Liver (tissue), 3 donors: Measurements from ENCODE around the gene CYFIP2.

Experiments
- FOXA1 ChIP-seq: IDR thresholded peaks from 2 replicates; pipeline ENCODE4 v1.6.1; 2016; ENCODE audit warnings: antibody characterized with exemption
- GABPA ChIP-seq, 2 donors: IDR thresholded peaks in 1 of 2; conservative IDR thresholded peaks in 1 of 2; 2 replicates each; pipeline ENCODE4 v1.6.1; 2016; ENCODE audit warnings: antibody characterized with exemption in 2 of 2, mild to moderate bottlenecking in 1 of 2, moderate library complexity in 1 of 2
- RAD21 ChIP-seq, 2 donors: IDR thresholded peaks; 2 replicates each; pipeline ENCODE4 v1.6.1; 2016; ENCODE audit warnings: antibody characterized with exemption in 2 of 2, mild to moderate bottlenecking in 2 of 2
- SP1 ChIP-seq: IDR thresholded peaks from 2 replicates; pipeline ENCODE4 v1.6.1; 2018; ENCODE audit warnings: antibody characterized with exemption, mild to moderate bottlenecking
- TAF1 ChIP-seq: conservative IDR thresholded peaks from 2 replicates; pipeline ENCODE4 v1.6.1; 2016; ENCODE audit warnings: antibody characterized with exemption, mild to moderate bottlenecking
- YY1 ChIP-seq: IDR thresholded peaks from 2 replicates; pipeline ENCODE4 v1.6.1; 2016; ENCODE audit warnings: antibody characterized with exemption, mild to moderate bottlenecking
- TF ChIP-seq, protein P1 (sequence below): IDR thresholded peaks from 2 replicates; pipeline ENCODE4 v1.6.1; 2016; ENCODE audit warnings: antibody characterized with exemption, mild to moderate bottlenecking
- TF ChIP-seq, protein P2 (sequence below): fragments of 150-350 bp; IDR thresholded peaks from 2 replicates; pipeline ENCODE4 v1.5.1; 2017; ENCODE audit warnings: improper control_type of control experiment, low read depth, low read length; ENCODE audit not compliant: missing input control
- TF ChIP-seq, protein P3 (sequence below): IDR thresholded peaks from 2 replicates; pipeline ENCODE4 v1.6.1; 2016; ENCODE audit warnings: antibody characterized with exemption
- TF ChIP-seq, protein P4 (sequence below): IDR thresholded peaks from 2 replicates; pipeline ENCODE4 v1.6.1; 2016; ENCODE audit warnings: antibody characterized with exemption
- donor health status: healthy.
- donor health status: healthy.

DNA sequence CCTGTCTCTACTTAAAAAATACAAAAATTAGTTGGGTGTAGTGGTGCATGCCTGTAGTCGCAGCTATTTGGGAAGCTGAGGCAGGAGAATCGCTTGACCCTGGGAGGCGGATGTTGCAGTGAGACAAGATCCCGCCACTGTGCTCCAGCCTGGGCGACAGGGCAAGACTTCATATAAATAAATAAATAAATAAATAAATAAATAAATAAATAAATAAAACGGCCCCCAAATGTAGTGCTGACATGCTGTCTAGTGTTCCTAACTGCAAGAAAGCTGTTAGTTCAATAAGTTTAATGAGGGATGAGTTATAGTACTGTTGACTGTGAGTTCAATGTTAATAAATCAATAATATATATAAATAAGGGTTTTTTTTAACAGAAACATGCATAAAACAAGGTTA is 7.5 kb upstream of the CYFIP2 start:
- TF ChIP-seq, protein P1, sequence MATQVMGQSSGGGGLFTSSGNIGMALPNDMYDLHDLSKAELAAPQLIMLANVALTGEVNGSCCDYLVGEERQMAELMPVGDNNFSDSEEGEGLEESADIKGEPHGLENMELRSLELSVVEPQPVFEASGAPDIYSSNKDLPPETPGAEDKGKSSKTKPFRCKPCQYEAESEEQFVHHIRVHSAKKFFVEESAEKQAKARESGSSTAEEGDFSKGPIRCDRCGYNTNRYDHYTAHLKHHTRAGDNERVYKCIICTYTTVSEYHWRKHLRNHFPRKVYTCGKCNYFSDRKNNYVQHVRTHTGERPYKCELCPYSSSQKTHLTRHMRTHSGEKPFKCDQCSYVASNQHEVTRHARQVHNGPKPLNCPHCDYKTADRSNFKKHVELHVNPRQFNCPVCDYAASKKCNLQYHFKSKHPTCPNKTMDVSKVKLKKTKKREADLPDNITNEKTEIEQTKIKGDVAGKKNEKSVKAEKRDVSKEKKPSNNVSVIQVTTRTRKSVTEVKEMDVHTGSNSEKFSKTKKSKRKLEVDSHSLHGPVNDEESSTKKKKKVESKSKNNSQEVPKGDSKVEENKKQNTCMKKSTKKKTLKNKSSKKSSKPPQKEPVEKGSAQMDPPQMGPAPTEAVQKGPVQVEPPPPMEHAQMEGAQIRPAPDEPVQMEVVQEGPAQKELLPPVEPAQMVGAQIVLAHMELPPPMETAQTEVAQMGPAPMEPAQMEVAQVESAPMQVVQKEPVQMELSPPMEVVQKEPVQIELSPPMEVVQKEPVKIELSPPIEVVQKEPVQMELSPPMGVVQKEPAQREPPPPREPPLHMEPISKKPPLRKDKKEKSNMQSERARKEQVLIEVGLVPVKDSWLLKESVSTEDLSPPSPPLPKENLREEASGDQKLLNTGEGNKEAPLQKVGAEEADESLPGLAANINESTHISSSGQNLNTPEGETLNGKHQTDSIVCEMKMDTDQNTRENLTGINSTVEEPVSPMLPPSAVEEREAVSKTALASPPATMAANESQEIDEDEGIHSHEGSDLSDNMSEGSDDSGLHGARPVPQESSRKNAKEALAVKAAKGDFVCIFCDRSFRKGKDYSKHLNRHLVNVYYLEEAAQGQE = no peak
- TF ChIP-seq, protein P2, sequence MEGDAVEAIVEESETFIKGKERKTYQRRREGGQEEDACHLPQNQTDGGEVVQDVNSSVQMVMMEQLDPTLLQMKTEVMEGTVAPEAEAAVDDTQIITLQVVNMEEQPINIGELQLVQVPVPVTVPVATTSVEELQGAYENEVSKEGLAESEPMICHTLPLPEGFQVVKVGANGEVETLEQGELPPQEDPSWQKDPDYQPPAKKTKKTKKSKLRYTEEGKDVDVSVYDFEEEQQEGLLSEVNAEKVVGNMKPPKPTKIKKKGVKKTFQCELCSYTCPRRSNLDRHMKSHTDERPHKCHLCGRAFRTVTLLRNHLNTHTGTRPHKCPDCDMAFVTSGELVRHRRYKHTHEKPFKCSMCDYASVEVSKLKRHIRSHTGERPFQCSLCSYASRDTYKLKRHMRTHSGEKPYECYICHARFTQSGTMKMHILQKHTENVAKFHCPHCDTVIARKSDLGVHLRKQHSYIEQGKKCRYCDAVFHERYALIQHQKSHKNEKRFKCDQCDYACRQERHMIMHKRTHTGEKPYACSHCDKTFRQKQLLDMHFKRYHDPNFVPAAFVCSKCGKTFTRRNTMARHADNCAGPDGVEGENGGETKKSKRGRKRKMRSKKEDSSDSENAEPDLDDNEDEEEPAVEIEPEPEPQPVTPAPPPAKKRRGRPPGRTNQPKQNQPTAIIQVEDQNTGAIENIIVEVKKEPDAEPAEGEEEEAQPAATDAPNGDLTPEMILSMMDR = no peak
- TF ChIP-seq, protein P3, sequence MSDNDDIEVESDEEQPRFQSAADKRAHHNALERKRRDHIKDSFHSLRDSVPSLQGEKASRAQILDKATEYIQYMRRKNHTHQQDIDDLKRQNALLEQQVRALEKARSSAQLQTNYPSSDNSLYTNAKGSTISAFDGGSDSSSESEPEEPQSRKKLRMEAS = no peak
- TF ChIP-seq, protein P4, sequence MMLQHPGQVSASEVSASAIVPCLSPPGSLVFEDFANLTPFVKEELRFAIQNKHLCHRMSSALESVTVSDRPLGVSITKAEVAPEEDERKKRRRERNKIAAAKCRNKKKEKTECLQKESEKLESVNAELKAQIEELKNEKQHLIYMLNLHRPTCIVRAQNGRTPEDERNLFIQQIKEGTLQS = no peak
- TF ChIP-seq YY1 (no peak), GABPA (IDR thresholded peaks at IDR 0.05 in 1 of 2, conservative IDR thresholded peaks at IDR 0.05 in 1 of 2) (no peak), FOXA1 (no peak), RAD21 (IDR thresholded peaks at IDR 0.05) (no peak), SP1 (no peak), TAF1 (no peak)
